NCI-H2227 treated with DMSO at 0.1 percent for 48 hours (cell line): Measurements from ENCODE around the gene PTPRU.

Experiments
- DNase-seq: peaks from one replicate; lab custom pipeline; 2025; lab: John Stamatoyannopoulos, UW

PTPRU gene

DNA sequence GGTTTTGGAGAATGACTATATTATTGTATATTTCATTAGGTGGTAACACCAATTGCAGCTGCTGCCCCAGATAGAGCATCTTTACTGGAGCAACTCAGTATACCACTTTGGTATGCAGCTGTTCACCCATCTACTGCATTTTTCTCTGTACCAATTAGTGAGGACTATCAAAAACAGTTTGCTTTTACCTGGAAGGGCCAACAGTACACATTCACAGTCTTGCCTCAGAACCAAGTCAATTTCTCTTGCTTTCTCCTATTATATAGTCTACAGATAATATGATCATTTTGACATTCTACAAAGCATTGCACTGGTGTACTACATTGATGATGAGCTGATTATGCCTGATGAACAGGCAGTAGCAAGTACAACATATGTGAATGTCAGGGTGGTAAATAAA, 99.3 kb downstream of the PTPRU start:
- DNase-seq, result no peak

DNA sequence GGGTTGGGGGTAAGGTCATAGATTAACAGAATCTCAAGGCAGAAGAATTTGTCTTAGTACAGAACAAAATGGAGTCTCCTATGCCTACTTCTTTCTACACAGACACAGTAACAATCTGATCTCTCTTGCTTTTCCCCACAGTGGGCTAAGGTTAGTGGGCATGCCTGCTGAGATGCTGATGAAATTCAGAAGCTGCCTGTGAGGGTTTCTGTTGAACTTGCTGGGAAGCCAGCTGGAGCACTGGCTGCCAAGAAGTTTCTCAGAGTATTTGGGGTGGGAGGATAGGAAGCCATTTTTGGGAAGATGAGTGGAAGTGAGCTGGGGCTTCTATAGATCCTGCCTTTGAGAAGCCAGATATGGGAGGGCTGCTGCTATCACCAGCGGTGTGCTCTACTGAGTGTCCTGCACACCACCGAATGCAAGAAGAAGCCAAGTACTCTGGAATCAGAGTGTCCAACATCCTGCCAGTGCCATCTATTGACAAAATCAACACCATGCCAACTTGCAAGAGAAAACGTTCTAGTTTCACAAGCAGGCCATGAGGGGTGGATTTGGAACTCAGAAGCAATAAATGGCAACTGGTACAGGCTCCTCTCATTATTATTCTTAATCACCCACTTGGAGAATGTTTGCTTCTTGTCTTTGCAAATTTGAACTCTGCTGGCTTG, 102.7 kb downstream of the PTPRU start:
- DNase-seq, result no peak

DNA sequence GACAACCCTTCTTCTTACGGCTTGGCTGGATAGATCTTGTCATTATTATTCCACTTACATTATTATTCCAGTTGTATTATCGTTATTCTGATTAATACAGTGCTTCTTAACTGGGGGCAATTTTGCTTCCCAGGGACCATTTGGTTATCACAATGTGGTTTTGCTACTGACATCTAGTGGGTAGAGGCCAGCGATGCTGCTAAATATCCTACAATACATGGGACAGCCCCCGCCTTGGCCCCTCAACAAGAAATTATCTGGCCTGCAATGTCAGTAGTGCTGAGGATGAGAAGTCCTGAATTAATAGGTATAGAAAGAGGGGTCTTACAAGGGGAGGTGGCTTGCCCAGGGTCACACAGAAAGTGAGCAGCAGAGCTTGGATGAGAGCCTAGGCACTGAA, 105.6 kb downstream of the PTPRU start:
- DNase-seq, result no peak

DNA sequence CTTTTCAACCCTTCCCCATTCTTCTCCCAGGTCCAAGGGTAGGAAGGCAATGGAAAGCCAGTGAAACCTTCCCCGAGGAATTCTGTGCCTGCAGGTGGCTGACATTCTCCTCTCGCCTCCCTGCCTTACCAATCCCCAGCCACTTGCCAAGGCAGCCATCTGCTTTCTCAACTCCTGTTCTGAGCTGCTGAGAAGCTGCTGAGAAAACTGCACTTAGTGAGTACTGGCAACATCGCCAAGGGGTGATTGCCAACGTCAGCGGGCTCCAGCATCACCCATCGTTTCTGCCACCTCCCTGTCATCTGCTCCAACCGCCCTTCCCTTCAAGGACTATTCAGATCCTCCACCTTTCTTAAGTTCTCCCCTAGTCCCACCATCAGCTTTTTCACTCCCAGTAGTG, 106.0 kb downstream of the PTPRU start:
- DNase-seq, result no peak

DNA sequence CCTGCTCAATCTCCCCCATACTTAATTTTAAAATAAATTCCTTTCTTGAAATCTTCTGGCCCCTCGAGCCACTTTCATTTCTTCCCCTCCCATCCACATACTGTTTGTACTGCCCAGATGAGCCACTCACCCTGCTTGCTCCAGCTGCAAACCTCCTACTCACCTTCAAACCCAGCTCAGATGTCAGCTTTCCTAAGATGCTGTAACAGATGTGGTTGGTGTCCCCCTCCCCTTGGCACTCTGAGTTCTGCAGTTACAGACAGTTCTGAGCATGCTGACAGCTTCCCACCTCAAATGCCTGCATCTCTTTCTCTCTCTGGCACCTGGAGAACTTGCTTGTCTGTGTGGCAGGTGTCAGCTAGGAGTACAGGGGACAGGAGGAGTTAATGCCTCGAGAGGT, 106.7 kb downstream of the PTPRU start:
- DNase-seq, result no peak

DNA sequence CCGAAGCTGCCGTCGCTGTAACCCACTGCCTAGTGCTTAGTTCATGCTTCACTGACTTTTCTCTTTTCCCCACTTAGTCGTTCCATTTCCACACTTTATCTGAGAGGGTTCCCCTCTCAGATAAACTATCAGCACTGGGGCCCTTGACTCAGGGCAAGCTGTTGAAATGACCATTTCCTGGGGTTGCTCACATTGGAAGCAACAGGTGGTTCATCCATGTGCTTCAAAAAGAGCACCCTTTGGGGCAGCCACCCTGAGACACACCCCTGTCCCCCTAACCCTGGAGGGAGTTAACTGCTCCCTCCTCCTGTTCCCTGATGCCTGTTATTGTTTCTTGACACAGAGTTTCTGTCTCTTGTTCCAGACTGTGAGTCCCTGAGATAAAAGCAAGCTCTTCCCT, 107.2 kb downstream of the PTPRU start:
- no peak for DNase-seq

DNA sequence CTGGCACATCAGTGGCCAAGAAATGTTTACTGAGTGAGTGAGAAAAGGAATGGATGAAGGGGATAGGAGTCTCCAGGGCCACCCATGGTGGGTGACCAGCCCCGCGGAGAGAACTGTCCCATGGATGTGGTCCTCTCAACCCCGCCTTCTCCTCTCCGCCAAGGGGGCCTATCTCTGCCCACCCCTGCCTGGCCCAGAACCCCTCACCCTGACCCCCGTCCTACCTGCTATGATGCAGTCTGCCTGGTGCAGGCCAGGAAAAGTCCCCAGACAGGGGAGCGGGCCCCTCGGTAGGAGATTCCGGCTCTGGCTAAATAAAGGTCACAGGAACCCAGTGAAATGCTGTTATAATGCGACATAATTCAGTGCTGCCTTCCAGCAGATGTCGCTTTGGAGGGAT, 107.6 kb downstream of the PTPRU start:
- DNase-seq, result no peak

DNA sequence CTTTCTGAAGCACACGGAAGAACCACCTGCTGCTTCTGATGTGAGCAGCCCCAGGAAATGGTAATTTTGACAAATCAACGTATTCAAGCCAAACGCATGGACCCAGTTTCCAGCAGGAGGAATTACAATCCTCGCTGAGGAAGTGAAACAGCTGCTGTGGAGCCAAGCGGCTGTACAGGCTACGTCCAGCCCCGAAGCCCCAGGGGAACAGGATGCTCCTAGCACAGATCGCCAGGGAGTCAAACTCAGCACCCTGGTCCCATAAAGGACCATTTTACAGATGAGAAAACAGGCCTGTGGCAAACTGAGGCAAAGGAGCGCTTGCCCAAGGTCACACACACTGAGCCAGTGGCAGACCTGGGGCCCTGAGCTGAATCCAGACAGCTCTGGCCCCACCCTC, 108.0 kb downstream of the PTPRU start:
- no peak for DNase-seq

DNA sequence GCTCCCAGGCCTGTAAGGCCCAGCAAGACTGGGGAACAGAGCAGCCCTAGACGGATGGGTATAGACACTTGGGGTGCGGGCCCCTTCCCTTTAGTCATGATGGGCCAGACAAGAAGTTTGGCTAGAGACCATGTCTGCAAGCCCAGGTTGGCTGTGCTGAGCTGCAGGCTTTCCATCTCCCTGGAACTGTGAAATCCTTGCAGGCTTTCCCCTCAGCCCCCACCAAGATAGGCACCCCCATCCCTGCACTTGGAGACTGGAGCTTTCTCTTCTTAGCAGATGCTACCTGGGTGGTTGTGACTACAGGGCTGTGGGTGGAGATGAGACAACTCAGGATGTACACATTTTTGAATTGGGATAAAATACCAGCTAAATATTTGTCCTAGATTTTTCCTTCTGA, 110.3 kb downstream of the PTPRU start:
- no peak for DNase-seq

DNA sequence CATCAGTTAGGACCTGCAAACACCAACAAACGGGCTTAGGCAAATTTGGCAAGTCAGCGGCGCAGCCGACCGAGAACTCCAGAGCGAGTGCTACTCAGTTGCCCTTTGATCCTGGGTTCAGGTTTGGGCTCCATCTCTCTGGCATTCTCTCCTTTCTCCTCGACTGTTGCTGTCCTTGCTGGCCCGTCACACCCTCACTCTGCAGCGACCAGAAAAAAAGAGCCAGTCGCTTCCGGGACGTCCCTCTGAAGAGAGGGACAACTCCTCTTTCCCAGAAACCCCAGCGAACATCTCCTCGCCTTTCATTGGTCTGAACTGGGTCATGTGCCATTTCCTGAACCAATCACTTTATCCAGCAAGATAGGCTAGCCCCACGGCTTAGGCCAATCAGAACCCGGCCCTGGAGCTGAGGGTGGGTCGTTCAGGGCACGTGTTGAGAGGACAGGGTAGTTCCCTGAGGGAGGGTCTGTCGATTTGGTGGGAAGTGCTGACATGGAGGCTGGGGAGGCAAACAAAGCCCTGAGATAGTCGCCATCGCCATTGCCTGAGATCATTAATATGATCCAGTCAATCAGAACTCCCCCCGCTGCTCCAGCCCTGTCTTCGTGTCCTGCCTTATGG, 113.7 kb downstream of the PTPRU start:
- no peak for DNase-seq

DNA sequence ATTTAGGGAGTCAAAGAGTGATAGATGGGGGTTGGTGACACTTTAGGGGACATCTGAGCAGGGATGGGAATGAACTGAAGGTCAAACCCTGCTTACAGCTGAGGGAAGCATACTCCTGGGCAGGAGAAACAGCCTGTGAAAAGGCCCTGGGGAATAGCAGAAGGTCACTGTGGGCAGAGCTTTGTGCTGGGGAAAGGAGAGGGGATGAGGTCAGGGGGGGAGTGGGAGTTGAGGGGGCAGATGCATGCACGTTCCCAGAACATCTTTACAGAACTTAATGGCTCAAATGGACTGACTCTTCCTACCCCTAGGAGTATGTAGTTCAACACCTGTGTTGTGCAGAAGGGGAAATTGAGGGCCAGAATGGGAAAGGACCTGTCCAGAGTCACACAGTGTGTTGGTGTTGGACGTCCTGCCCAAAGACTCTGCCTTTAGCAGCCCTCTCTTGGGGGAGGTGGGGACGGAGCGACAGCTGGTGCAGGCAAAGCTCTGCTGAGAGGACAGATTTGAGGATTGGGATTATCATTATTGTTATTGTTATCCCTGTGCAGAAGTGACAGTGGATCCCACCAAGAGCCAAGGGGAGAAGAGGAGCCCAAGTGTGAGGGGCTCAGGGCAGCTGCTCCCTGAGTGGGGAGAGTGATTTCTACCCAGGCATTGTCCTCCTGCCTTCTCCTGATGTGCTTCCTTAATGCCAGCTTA, 116.5 kb downstream of the PTPRU start:
- no peak for DNase-seq

DNA sequence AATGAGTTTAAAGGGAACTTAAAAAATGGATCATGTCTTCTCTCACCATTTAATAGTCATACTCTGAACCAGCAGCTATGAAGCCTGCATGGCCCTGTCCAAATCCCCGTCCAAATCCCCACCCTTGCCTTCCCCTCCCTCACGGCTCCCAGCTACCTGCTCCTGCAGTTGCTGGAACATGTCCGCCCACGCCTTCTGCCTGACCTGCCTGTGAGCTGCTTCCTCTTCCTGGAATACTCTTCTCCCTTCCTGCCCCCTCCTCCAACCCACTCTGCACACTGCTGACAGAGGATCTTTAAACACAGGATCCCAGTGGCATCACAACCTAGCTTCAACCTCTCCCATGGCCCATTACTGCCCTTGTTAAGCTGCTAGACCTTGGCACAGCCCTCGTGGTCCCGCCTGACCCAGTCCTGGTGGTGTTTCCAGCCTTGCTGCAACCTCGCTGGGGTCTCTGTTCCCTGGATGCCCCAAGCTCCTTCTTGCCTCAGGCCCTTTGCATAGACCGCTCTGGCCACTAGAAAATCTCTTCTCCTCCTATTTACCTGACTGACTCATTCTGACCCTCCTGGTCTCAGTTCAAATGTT, 118.3 kb downstream of the PTPRU start:
- DNase-seq, result no peak

DNA sequence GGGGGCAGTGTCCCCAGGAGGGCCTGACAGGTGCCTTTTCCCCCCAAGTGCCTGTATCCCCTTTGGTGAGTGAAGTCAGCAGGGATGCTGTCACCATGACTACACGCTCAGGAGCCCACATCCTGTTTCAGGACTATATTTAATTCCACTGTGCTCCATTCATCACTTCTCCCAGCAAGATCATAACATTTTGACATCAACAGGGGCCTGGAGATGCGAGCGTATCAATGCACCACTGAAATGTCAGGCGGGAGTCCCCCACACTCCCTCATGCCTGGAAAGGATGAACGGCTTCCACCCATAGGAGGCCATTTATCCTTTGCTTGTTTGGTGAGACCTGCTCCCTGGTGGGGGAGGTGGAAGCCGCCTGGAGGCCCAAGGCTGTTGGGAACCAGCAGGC, 119.1 kb downstream of the PTPRU start:
- DNase-seq, result no peak

DNA sequence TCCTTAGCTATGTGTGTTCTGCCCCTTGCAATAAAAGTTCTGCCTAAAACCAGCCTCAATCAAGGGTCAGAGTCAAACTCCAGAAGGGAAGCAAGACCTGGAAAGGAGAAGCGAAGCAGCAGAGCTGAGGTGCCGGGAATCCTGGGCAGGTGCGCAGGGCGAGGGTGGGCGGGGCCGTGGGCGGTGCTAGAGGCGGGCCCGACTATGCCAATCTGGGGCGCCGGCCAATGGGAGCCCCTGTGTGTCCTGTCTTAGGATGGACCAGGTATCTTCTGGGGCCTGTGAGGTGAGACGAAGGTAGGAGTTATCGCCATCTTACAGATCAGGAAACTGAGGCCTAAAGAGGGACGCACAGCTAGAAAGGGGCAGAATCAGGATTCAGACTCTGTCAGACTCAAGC, 120.3 kb downstream of the PTPRU start:
- DNase-seq, result no peak

DNA sequence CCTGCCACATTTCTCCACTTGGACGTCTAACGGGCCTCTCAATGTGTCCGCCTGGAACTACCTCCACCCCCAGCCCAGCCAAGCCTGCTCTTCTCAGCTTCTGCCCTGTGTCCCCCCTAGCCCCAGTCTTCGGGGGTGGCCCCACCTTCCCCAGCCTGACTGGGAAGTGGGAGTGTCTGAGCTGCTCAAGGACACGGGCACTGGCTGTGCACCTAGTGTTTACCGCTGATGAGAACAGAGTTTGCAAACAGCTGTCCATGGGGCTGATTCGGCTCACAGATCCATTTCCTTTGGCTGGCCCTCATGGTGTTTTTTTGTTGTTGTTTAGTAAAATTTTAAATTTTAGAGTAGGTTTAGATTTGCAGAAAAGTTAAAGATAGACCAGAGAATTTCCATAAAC, 121.1 kb downstream of the PTPRU start:
- no peak for DNase-seq

DNA sequence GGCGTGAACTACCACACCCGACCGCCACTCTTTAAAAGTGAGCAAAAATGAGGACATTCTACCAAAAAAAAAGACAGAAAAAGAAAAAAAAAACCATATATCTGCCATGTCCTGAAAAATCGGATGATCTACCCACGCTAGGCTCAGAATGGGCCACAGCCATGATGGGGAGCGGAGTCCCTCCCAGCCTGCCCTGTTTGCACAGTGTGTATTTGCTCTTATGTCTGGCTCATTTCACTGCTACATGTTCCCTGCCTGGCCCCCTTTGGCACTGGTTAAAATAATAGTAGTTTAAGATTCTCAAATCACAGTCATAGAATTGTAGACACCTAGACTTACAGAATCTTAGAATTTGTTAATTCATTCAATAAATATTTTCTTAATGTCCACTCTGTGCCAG, 121.9 kb downstream of the PTPRU start:
- no peak for DNase-seq

DNA sequence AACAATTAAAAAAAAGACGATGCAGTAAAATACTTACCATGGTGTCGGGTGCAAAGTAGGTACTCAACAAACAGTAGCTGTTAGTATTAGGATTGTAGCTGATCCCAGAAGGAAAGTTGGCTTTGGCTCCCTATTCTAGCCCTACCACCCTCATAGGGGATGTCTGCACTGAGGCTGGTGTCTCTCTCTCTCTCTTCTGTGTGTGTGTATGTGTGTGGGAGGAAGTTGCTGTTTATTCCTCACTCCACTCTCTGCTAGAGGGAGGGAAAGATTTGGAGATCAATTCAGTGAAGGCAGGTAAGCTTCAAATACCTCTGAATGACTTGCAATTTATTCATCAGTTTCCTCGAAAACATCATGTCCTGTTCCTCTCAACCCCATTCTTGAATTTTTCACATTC, 124.4 kb downstream of the PTPRU start:
- no peak for DNase-seq

DNA sequence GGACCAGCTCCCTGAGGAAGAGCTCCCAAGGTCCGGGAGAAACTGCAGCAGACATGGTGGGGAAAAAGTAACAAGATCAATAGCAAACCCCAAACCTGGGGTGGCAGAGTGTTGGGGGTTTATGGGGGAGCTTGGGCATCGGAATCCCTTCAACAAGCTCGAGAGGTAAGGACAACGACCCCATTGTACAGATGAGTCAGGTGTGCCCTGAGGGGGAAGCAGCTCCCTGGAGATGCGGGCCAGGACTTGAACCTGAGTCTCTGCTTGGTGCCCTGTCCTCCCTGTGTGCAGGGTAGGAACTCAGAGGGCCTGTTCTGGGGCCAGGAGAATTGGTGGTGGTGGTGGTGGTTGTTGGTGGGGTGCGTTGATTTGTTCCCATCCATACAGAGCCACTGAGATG, 125.4 kb downstream of the PTPRU start:
- no peak for DNase-seq

DNA sequence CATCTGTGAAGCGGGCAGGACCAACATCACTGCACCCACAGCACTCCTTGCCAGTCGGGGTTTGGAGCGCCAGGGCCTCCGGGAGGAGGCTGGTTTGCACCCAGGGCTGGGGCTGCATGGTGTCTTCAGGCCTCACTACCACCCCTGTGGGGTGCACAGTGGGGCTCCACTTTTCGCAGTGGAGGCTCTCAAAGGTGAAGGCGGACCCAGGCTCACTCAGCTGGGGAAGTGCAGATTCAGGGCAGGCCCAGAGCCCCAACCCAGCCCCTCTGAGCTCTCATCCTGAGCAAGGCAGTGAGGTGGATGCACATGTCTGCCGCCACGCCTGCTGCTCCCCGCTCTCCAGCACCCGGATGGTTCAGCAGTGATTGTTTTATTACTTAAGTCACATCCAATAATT, 125.8 kb downstream of the PTPRU start:
- DNase-seq, result no peak

DNA sequence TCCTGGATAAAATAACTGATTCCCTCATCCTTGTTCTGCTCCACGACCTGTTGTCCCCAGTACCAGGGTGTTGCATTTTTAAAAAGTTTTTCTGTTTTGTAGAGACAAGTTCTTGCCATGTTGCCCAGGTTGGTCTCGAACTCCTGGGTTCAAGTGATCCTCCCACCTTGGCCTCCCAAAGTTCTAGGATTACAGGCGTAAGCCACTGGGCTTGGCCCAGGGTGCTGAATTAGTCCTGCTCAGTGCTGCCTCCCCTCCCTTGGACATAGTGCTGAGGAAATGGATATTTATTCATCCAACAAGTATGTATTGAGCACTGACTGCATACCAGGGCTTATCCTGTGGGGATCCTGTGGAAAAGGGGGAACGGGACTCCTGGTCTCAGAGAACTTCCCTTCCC, 126.4 kb downstream of the PTPRU start:
- DNase-seq, result no peak

DNA sequence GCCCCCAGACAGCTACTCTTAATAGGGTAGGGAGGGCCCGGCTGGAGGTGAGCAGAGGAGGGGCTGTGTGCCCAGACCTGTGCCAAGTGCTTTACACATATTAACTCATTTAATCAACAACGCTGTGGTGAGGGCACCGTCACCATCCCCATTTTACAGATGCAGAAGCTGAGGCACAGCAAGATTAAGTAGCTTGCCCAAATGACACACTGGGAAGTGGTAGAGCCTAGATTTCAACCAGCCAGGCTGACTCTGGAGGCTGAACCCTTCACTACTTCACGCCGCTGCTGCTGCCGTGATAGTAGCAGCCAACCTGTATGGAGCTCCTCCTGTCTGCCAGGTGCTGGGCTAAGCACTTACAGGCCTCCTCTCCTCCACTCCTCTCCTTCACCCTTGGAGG, 127.2 kb downstream of the PTPRU start:
- DNase-seq, result no peak

DNA sequence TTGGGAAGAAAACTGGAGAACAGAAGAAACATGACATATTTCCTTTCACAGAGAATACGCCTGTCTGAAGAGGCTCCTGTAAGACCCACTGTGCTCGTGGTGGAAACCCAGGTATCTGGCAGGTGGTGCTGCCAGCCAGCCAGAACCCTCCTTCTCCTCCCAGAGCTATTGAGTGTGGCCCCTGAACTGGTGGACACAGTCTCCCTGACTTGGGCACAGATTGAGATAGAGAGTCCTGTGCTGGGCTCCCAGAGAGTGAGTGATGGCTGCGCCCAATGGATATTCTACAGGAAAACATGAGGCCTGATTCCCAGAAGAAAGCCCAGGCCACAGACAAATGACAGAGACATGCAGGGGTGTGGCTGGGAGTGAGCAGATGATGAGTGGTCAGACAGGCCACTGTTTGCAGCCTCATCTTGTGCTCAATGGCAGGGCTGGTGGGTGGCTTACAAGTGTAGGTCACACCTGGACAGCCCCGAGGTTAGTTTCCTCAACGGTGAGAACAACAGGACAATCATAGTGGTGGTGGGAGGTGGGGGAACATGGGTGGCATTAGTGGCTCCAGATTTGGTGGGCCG, 127.9 kb downstream of the PTPRU start:
- DNase-seq, result no peak
